HepG2 (cell line): ENCODE data around the gene SEMA6B. TPM values are rescaled to one million over a fixed set of nuclear protein-coding genes. Genes with fewer than 3 reads are reported as not detected.
A peak's percentile ranks its signal among the peaks of the same experiment; 100 is the strongest.

Experiments used
- ESRRA ChIP-seq: sonication (generic); formaldehyde crosslinking; IDR thresholded peaks from 2 replicates; pipeline ENCODE4 v1.5.1; 2020; ENCODE audit warnings: mild to moderate bottlenecking, low read depth, missing genetic modification reagents
- FOXK1 ChIP-seq: sonication (generic); formaldehyde crosslinking; IDR thresholded peaks from 2 replicates; pipeline ENCODE4 v1.4.0; 2020; ENCODE audit warnings: low read depth, missing genetic modification reagents, borderline replicate concordance
- JUN ChIP-seq: sonication (generic); formaldehyde crosslinking; IDR thresholded peaks from 2 replicates; pipeline ENCODE4 v1.4.0; 2020; ENCODE audit warnings: mild to moderate bottlenecking, missing genetic modification reagents
- KDM3A ChIP-seq: IDR thresholded peaks from 2 replicates; pipeline ENCODE4 v1.6.1; 2018; ENCODE audit warnings: low read depth, missing compliant biosample characterization
- MAFF ChIP-seq: IDR thresholded peaks from 2 replicates; pipeline ENCODE4 v1.6.1; 2011; ENCODE audit warnings: low read depth, low read length, improper control_type of control experiment
- SATB2 ChIP-seq: sonication (generic); formaldehyde crosslinking; IDR thresholded peaks from 2 replicates; pipeline ENCODE4 v1.5.0; 2020; ENCODE audit warnings: missing genetic modification reagents
- SMYD3 ChIP-seq: sonication (generic); formaldehyde crosslinking; IDR thresholded peaks from 2 replicates; pipeline ENCODE4 v1.8.1; 2023; ENCODE audit warnings: mild to moderate bottlenecking, missing genetic modification reagents
- SP5 ChIP-seq: IDR thresholded peaks from 2 replicates; pipeline ENCODE4 v1.6.1; 2016; ENCODE audit warnings: low read depth, borderline replicate concordance
- STAT5B ChIP-seq: sonication (generic); formaldehyde crosslinking; IDR thresholded peaks from 2 replicates; pipeline ENCODE4 v1.4.0; 2020; ENCODE audit warnings: missing genetic modification reagents
- ZBTB7B ChIP-seq: sonication (generic); formaldehyde crosslinking; IDR thresholded peaks from 2 replicates; pipeline ENCODE4 v1.4.0; 2020; ENCODE audit warnings: missing genetic modification reagents
- ZFX ChIP-seq: sonication (generic); formaldehyde crosslinking; IDR thresholded peaks from 2 replicates; pipeline ENCODE4 v1.4.0; 2020; ENCODE audit warnings: mild to moderate bottlenecking, low read depth, missing genetic modification reagents, moderate library complexity
- ZNF260 ChIP-seq: sonication (generic); formaldehyde crosslinking; IDR thresholded peaks from 2 replicates; pipeline ENCODE4 v1.4.0; 2020; ENCODE audit warnings: missing genetic modification reagents, low read depth, mild to moderate bottlenecking, borderline replicate concordance
- ZNF512B ChIP-seq: sonication (generic); formaldehyde crosslinking; IDR thresholded peaks from 2 replicates; pipeline ENCODE4 v1.5.1; 2020; ENCODE audit warnings: missing genetic modification reagents, mild to moderate bottlenecking, borderline replicate concordance
- polyA plus RNA-seq, 8 experiments: library from polyadenylated mRNA; depleted of rRNA in 3 of 8; stranded (reverse) in 7 of 8; unstranded in 1 of 8; fragments of >200 nt; fragmentation: Illumina TruSeq in 4 of 8; extraction: Trizol in 4 of 8; gene quantifications; 2 replicates each; pipeline versions ENCODE4 v1.2.1 to v1.2.3, GENCODE V29; 2011 to 2016; ENCODE audit warnings: low read depth in 4 of 8, missing spikeins in 1 of 8, mixed read lengths in 1 of 8; ENCODE audit not compliant: insufficient read depth in 1 of 8
- total RNA-seq, 5 experiments: library from RNA; depleted of rRNA; stranded (reverse); fragments of >200 nt; fragmentation: Illumina TruSeq; extraction: Trizol; gene quantifications; 2 replicates each; pipeline ENCODE4 v1.2.3, GENCODE V29; 2016; ENCODE audit warnings: low read depth in 1 of 5
- TF ChIP-seq, protein P1 (sequence below): IDR thresholded peaks from 2 replicates; pipeline ENCODE4 v1.4.0; 2020; ENCODE audit warnings: mild to moderate bottlenecking, missing genetic modification reagents
- TF ChIP-seq, protein P2 (sequence below): sonication (generic); formaldehyde crosslinking; IDR thresholded peaks from 2 replicates; pipeline ENCODE4 v1.5.1; 2020; ENCODE audit warnings: missing genetic modification reagents, mild to moderate bottlenecking, borderline replicate concordance
- TF ChIP-seq, protein P3 (sequence below): sonication (generic); formaldehyde crosslinking; IDR thresholded peaks from 2 replicates; pipeline ENCODE4 v1.4.0; 2020; ENCODE audit warnings: missing genetic modification reagents

SEMA6B gene
- total and polyA plus RNA-seq, 2 of the 13 experiments (the other 11 are each of a cell fraction or from before 2014, with no cell fraction given): 45.5 to 67.1 TPM

GRCh38 chr19:4583961-4584669, 24.6 kb upstream of the SEMA6B start (continued):
- TF ChIP-seq, protein P1, sequence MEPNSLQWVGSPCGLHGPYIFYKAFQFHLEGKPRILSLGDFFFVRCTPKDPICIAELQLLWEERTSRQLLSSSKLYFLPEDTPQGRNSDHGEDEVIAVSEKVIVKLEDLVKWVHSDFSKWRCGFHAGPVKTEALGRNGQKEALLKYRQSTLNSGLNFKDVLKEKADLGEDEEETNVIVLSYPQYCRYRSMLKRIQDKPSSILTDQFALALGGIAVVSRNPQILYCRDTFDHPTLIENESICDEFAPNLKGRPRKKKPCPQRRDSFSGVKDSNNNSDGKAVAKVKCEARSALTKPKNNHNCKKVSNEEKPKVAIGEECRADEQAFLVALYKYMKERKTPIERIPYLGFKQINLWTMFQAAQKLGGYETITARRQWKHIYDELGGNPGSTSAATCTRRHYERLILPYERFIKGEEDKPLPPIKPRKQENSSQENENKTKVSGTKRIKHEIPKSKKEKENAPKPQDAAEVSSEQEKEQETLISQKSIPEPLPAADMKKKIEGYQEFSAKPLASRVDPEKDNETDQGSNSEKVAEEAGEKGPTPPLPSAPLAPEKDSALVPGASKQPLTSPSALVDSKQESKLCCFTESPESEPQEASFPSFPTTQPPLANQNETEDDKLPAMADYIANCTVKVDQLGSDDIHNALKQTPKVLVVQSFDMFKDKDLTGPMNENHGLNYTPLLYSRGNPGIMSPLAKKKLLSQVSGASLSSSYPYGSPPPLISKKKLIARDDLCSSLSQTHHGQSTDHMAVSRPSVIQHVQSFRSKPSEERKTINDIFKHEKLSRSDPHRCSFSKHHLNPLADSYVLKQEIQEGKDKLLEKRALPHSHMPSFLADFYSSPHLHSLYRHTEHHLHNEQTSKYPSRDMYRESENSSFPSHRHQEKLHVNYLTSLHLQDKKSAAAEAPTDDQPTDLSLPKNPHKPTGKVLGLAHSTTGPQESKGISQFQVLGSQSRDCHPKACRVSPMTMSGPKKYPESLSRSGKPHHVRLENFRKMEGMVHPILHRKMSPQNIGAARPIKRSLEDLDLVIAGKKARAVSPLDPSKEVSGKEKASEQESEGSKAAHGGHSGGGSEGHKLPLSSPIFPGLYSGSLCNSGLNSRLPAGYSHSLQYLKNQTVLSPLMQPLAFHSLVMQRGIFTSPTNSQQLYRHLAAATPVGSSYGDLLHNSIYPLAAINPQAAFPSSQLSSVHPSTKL (CRISPR knock-in tag): peak; percentile 76
- TF ChIP-seq, protein P2, sequence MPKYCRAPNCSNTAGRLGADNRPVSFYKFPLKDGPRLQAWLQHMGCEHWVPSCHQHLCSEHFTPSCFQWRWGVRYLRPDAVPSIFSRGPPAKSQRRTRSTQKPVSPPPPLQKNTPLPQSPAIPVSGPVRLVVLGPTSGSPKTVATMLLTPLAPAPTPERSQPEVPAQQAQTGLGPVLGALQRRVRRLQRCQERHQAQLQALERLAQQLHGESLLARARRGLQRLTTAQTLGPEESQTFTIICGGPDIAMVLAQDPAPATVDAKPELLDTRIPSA: no peak
- TF ChIP-seq ZFX (CRISPR knock-in tag) (peak; percentile 77), ZBTB7B (CRISPR knock-in tag) (peak; percentile 76), STAT5B (no peak), SP5 (CRISPR knock-in tag) (peak; percentile 98), SATB2 (CRISPR knock-in tag) (0 out of 2 replicates have a peak, but pooled peaks have one; percentile 25), FOXK1 (CRISPR knock-in tag) (0 out of 2 replicates have a peak, but pooled peaks have one; percentile 32), JUN (CRISPR knock-in tag) (no peak), ZNF260 (no peak), MAFF (no peak), ESRRA (CRISPR knock-in tag) (peak; percentile 96), KDM3A (CRISPR knock-in tag) (peak; percentile 89; the same call in 1 of the 2 replicates), SMYD3 (CRISPR knock-in tag) (no peak), ZNF512B (no peak)
- TF ChIP-seq, protein P3, sequence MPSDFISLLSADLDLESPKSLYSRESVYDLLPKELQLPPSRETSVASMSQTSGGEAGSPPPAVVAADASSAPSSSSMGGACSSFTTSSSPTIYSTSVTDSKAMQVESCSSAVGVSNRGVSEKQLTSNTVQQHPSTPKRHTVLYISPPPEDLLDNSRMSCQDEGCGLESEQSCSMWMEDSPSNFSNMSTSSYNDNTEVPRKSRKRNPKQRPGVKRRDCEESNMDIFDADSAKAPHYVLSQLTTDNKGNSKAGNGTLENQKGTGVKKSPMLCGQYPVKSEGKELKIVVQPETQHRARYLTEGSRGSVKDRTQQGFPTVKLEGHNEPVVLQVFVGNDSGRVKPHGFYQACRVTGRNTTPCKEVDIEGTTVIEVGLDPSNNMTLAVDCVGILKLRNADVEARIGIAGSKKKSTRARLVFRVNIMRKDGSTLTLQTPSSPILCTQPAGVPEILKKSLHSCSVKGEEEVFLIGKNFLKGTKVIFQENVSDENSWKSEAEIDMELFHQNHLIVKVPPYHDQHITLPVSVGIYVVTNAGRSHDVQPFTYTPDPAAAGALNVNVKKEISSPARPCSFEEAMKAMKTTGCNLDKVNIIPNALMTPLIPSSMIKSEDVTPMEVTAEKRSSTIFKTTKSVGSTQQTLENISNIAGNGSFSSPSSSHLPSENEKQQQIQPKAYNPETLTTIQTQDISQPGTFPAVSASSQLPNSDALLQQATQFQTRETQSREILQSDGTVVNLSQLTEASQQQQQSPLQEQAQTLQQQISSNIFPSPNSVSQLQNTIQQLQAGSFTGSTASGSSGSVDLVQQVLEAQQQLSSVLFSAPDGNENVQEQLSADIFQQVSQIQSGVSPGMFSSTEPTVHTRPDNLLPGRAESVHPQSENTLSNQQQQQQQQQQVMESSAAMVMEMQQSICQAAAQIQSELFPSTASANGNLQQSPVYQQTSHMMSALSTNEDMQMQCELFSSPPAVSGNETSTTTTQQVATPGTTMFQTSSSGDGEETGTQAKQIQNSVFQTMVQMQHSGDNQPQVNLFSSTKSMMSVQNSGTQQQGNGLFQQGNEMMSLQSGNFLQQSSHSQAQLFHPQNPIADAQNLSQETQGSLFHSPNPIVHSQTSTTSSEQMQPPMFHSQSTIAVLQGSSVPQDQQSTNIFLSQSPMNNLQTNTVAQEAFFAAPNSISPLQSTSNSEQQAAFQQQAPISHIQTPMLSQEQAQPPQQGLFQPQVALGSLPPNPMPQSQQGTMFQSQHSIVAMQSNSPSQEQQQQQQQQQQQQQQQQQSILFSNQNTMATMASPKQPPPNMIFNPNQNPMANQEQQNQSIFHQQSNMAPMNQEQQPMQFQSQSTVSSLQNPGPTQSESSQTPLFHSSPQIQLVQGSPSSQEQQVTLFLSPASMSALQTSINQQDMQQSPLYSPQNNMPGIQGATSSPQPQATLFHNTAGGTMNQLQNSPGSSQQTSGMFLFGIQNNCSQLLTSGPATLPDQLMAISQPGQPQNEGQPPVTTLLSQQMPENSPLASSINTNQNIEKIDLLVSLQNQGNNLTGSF (CRISPR knock-in tag): peak; percentile 24; the same call in 1 of the 2 replicates
